Nephron progenitor cell (in vitro differentiated cells): ENCODE results near the gene DUT.

ENCODE experiments used
- DNase-seq: peaks from one replicate; pipeline ENCODE4 v3.0.0; 2021
- H3K27ac Mint-ChIP-seq: 2 replicates; pipeline ENCODE4 v1.8.0; 2021; ENCODE audit warnings: mild to moderate bottlenecking, moderate library complexity, mixed read lengths
- H3K27me3 Mint-ChIP-seq: 2 replicates; pipeline ENCODE4 v1.8.0; 2021; ENCODE audit warnings: mild to moderate bottlenecking, low read depth, mixed read lengths; ENCODE audit not compliant: poor library complexity
- H3K36me3 Mint-ChIP-seq: 2 replicates; pipeline ENCODE4 v1.8.0; 2021; ENCODE audit warnings: low read depth, mixed read lengths
- H3K4me1 Mint-ChIP-seq: 2 replicates; pipeline ENCODE4 v1.8.0; 2021; ENCODE audit warnings: mixed read lengths
- H3K4me3 Mint-ChIP-seq: 2 replicates; pipeline ENCODE4 v1.8.0; 2021; ENCODE audit warnings: mild to moderate bottlenecking, moderate library complexity, mixed read lengths
- H3K9me3 Mint-ChIP-seq: 2 replicates; pipeline ENCODE4 v1.8.0; 2021; ENCODE audit warnings: mild to moderate bottlenecking, moderate library complexity, mixed read lengths
- TF ChIP-seq, protein P1 (sequence below): fragments of 200-600 bp; sonication (generic); IDR thresholded peaks from 2 replicates; pipeline ENCODE4 v1.5.0; 2021; ENCODE audit warnings: antibody characterized with exemption

DUT gene

GRCh38 chr15:48366584-48367312 lies 35.5 kb downstream of the DUT start:
- H3K4me1 Mint-ChIP-seq: no peaks in the 10 kb centered on the region
- TF ChIP-seq, protein P1, sequence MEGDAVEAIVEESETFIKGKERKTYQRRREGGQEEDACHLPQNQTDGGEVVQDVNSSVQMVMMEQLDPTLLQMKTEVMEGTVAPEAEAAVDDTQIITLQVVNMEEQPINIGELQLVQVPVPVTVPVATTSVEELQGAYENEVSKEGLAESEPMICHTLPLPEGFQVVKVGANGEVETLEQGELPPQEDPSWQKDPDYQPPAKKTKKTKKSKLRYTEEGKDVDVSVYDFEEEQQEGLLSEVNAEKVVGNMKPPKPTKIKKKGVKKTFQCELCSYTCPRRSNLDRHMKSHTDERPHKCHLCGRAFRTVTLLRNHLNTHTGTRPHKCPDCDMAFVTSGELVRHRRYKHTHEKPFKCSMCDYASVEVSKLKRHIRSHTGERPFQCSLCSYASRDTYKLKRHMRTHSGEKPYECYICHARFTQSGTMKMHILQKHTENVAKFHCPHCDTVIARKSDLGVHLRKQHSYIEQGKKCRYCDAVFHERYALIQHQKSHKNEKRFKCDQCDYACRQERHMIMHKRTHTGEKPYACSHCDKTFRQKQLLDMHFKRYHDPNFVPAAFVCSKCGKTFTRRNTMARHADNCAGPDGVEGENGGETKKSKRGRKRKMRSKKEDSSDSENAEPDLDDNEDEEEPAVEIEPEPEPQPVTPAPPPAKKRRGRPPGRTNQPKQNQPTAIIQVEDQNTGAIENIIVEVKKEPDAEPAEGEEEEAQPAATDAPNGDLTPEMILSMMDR: no peak
- no peaks in the 10 kb centered on the region for H3K27me3 Mint-ChIP-seq
- DNase-seq: no peak
- no peak overlapping the region for H3K27ac Mint-ChIP-seq
- H3K4me3 Mint-ChIP-seq: no peak overlapping the region
- H3K9me3 Mint-ChIP-seq: peaks cover 7% of the 10 kb centered on the region
- no peaks in the 10 kb centered on the region for H3K36me3 Mint-ChIP-seq

DNA sequence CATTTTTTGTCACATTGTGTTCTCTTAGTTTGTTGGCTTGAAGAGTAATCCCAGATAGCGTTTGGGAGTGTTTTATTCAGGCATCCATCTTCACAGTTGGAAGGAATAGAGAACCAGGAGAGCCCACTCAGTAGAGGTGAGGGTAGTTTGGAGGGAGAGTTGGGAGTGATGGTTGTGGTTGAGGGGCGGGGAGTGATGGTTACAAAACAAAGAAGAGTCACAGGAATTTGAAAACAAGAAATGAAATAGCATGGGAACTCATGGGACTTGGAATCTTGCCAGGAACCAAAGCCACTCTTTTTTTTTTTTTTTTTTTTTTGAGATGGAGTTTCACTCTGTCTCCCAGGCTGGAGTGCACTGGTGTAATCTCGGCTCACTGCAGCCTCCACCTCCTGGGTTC lies 36.3 kb downstream of the DUT start:
- no peak overlapping the region for H3K27ac Mint-ChIP-seq
- peaks cover 4% of the 10 kb centered on the region for H3K9me3 Mint-ChIP-seq
- no peaks in the 10 kb centered on the region for H3K36me3 Mint-ChIP-seq
- H3K27me3 Mint-ChIP-seq: peaks cover 2% of the 10 kb centered on the region
- H3K4me3 Mint-ChIP-seq: no peak overlapping the region
- TF ChIP-seq, protein P1: no peak
- DNase-seq: no peak
- no peaks in the 10 kb centered on the region for H3K4me1 Mint-ChIP-seq

DNA sequence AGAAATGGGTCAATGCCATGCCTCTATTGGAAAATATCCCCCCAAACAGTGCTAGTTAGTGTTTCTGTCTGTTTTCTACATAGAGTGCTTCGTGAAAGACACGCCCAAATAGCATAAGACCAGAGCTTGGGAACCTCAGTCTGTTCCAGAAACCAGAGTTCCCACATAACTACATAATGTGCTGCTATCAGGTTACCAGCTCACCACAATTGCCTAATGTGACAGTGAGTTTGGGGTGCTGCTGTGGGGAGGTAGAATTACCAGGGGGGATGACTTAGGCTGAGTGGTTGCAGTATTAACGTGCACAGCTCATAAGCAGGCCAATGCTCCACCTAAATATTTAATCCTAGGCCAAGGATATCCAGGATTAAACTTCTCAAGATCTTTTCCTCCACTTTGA lies 39.2 kb downstream of the DUT start:
- TF ChIP-seq, protein P1: no peak
- no peak overlapping the region for H3K4me3 Mint-ChIP-seq
- no peak for DNase-seq
- H3K27ac Mint-ChIP-seq: no peak overlapping the region
- H3K36me3 Mint-ChIP-seq: no peaks in the 10 kb centered on the region
- peaks cover 15% of the 10 kb centered on the region for H3K27me3 Mint-ChIP-seq
- H3K4me1 Mint-ChIP-seq: no peaks in the 10 kb centered on the region
- peaks cover 4% of the 10 kb centered on the region for H3K9me3 Mint-ChIP-seq

DNA sequence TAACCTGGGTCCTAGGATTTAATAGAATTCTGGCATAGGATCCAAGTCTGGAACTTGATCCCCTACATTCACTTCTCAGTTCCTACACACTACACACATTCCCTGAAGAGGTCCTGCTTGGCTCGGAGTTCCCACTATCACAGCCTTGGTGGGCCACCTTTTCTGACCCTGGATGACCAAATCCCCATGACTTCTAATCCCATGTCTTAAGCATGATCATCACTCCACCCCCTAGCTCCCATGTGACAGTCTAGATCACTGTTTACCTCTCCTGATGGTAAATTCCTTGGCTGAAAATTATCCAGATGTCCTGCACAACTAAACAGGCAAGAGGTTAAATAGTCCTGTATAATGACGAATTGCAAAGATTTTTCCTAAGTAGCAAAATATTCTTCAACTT lies 40.3 kb downstream of the DUT start:
- DNase-seq: no peak
- Mint-ChIP-seq H3K4me1 (no peaks in the 10 kb centered on the region), H3K27me3 (peaks cover 19% of the 10 kb centered on the region), H3K4me3 (no peak overlapping the region), H3K36me3 (no peaks in the 10 kb centered on the region), H3K9me3 (peaks cover 13% of the 10 kb centered on the region), H3K27ac (no peak overlapping the region)
- TF ChIP-seq, protein P1: no peak

GRCh38 chr15:48371961-48372360 lies 40.7 kb downstream of the DUT start:
- DNase-seq: no peak
- Mint-ChIP-seq H3K4me1 (no peaks in the 10 kb centered on the region), H3K36me3 (no peaks in the 10 kb centered on the region), H3K9me3 (peaks cover 17% of the 10 kb centered on the region), H3K27me3 (peaks cover 19% of the 10 kb centered on the region), H3K4me3 (no peak overlapping the region), H3K27ac (no peak overlapping the region)
- TF ChIP-seq, protein P1: no peak

GRCh38 chr15:48373821-48374451 lies 42.7 kb downstream of the DUT start:
- Mint-ChIP-seq H3K27me3 (peaks cover 19% of the 10 kb centered on the region), H3K36me3 (peaks cover 6% of the 10 kb centered on the region), H3K27ac (peak overlapping the region; percentile 7), H3K4me3 (no peak overlapping the region), H3K4me1 (no peaks in the 10 kb centered on the region), H3K9me3 (peaks cover 33% of the 10 kb centered on the region)
- no peak for DNase-seq
- TF ChIP-seq, protein P1: no peak
